ENCODE results near the gene ASPSCR1. TPM values are rescaled to one million over a fixed set of nuclear protein-coding genes. Genes with fewer than 3 reads are reported as not detected.

The ASPSCR1 gene
- total and polyA plus RNA-seq, 2 of the 13 experiments (the other 11 are each of a cell fraction or from before 2014, with no cell fraction given): 274 to 314 TPM

DNA sequence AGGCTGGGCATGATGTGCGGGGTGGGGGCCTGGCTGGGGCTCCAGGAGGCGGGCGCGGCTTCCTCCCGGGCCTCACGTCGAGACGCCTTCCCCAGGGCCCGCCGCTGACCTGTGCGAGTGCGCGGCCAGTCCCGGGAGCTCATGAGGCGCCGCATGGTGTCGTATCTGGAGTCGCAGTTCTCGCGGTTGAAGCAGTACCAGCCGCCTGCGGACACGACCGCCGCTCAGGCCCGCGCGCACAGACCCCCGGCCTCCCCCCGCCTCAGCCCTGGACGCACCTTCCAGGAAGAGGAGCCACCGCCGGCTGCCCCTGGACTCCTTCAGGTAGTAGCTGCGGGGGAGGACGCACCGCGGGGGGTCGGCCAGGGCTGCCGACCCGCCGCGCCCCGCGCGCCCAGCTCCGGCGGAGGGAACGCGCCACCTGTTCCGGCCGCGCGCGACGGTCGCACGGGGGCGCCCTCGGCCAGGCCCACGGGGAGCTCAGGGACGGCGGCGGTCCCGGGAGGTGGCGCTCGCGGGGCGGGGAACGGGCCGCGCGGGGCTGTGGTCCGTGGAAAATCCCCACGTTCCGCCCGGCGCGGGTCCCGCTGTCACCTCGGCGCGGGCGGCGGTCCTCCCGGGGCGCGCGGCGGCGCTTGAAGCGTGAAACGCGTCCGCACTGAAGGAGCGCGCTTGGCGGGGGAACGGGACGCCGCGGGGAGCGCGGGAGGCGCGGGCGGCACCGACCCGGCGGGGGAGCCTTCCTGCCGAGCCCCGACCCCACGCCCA, 17.9 kb upstream of the ASPSCR1 start (continued):
- TF ChIP-seq ZBTB34 (CRISPR knock-in tag; IDR thresholded peaks at IDR 0.05) (no peak), HMGXB3 (CRISPR knock-in tag; IDR thresholded peaks at IDR 0.05; ENCODE audit: borderline replicate concordance) (no peak), ZNF256 (CRISPR knock-in tag; conservative IDR thresholded peaks at IDR 0.05) (no peak), ZNF556 (CRISPR knock-in tag; IDR thresholded peaks at IDR 0.05; ENCODE audit: borderline replicate concordance) (no peak; the same call in 1 of the 2 replicates), ZNF558 (CRISPR knock-in tag; IDR thresholded peaks at IDR 0.05; ENCODE audit: borderline replicate concordance) (peak; percentile 77; the same call in 1 of the 2 replicates), SAFB2 (CRISPR knock-in tag; IDR thresholded peaks at IDR 0.05; ENCODE audit: borderline replicate concordance, low read depth) (peak; percentile 40; the same call in 1 of the 2 replicates), ZFP1 (CRISPR knock-in tag; IDR thresholded peaks at IDR 0.05) (no peak), HOXA3 (CRISPR knock-in tag; IDR thresholded peaks at IDR 0.05) (peak; percentile 88), DNMT1 (CRISPR knock-in tag; IDR thresholded peaks at IDR 0.05) (0 out of 2 replicates have a peak, but pooled peaks have one; percentile 34), CCAR2 (optimal IDR thresholded peaks at IDR 0.05; ENCODE audit: low read depth, low read length) (no peak), ZNF644 (CRISPR knock-in tag; IDR thresholded peaks at IDR 0.05; ENCODE audit: low read depth) (no peak)
- TF ChIP-seq, protein P1, sequence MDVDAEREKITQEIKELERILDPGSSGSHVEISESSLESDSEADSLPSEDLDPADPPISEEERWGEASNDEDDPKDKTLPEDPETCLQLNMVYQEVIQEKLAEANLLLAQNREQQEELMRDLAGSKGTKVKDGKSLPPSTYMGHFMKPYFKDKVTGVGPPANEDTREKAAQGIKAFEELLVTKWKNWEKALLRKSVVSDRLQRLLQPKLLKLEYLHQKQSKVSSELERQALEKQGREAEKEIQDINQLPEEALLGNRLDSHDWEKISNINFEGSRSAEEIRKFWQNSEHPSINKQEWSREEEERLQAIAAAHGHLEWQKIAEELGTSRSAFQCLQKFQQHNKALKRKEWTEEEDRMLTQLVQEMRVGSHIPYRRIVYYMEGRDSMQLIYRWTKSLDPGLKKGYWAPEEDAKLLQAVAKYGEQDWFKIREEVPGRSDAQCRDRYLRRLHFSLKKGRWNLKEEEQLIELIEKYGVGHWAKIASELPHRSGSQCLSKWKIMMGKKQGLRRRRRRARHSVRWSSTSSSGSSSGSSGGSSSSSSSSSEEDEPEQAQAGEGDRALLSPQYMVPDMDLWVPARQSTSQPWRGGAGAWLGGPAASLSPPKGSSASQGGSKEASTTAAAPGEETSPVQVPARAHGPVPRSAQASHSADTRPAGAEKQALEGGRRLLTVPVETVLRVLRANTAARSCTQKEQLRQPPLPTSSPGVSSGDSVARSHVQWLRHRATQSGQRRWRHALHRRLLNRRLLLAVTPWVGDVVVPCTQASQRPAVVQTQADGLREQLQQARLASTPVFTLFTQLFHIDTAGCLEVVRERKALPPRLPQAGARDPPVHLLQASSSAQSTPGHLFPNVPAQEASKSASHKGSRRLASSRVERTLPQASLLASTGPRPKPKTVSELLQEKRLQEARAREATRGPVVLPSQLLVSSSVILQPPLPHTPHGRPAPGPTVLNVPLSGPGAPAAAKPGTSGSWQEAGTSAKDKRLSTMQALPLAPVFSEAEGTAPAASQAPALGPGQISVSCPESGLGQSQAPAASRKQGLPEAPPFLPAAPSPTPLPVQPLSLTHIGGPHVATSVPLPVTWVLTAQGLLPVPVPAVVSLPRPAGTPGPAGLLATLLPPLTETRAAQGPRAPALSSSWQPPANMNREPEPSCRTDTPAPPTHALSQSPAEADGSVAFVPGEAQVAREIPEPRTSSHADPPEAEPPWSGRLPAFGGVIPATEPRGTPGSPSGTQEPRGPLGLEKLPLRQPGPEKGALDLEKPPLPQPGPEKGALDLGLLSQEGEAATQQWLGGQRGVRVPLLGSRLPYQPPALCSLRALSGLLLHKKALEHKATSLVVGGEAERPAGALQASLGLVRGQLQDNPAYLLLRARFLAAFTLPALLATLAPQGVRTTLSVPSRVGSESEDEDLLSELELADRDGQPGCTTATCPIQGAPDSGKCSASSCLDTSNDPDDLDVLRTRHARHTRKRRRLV (CRISPR knock-in tag; IDR thresholded peaks at IDR 0.05): 0 out of 2 replicates have a peak, but pooled peaks have one; percentile 62
